UCSD-AML1 (cell line): Measurements from ENCODE around the gene CACNG8.

Experiments
- DNase-seq: peaks from one replicate; lab custom pipeline; 2025; ENCODE audit not compliant: unreplicated experiment; lab: John Stamatoyannopoulos, UW

Gene CACNG8

GRCh38 chr19:53992211-53992610 lies 29.5 kb downstream of the CACNG8 start:
- DNase-seq, result no peak

GRCh38 chr19:53992815-53993214 lies 30.1 kb downstream of the CACNG8 start:
- DNase-seq, result no peak

GRCh38 chr19:53993448-53993847 lies 30.7 kb downstream of the CACNG8 start:
- no peak for DNase-seq

- DNase-seq, result no peak
Measured at GRCh38 chr19:53994811-53995210, 32.1 kb downstream of the CACNG8 start.

- no peak for DNase-seq
Measured at GRCh38 chr19:53998223-53998622, 35.5 kb downstream of the CACNG8 start.

GRCh38 chr19:53999694-54000093 lies 37.0 kb downstream of the CACNG8 start:
- DNase-seq, result no peak

GRCh38 chr19:54001496-54001895 lies 38.8 kb downstream of the CACNG8 start:
- no peak for DNase-seq

GRCh38 chr19:54002495-54003315 lies 40.0 kb downstream of the CACNG8 start:
- no peak for DNase-seq

GRCh38 chr19:54009440-54009839 lies 46.7 kb downstream of the CACNG8 start:
- no peak for DNase-seq

- no peak for DNase-seq
Measured at GRCh38 chr19:54010474-54010873, 47.7 kb downstream of the CACNG8 start.

- no peak for DNase-seq
Measured at GRCh38 chr19:54011507-54012211, 48.9 kb downstream of the CACNG8 start.

GRCh38 chr19:54013866-54014265 lies 51.1 kb downstream of the CACNG8 start:
- no peak for DNase-seq

- DNase-seq, result no peak
Measured at GRCh38 chr19:54014920-54015560, 52.3 kb downstream of the CACNG8 start.

GRCh38 chr19:54017261-54017660 lies 54.5 kb downstream of the CACNG8 start:
- DNase-seq, result no peak

- no peak for DNase-seq
Measured at GRCh38 chr19:54021363-54021762, 58.6 kb downstream of the CACNG8 start.

GRCh38 chr19:54021932-54022331 lies 59.2 kb downstream of the CACNG8 start:
- no peak for DNase-seq

- no peak for DNase-seq
Measured at GRCh38 chr19:54023191-54023590, 60.5 kb downstream of the CACNG8 start.

- no peak for DNase-seq
Measured at GRCh38 chr19:54024660-54025059, 61.9 kb downstream of the CACNG8 start.

GRCh38 chr19:54026656-54027055 lies 63.9 kb downstream of the CACNG8 start:
- no peak for DNase-seq

GRCh38 chr19:54029301-54029700 lies 66.6 kb downstream of the CACNG8 start:
- no peak for DNase-seq

GRCh38 chr19:54029930-54030490 lies 67.3 kb downstream of the CACNG8 start:
- DNase-seq, result peak; percentile 48
